Bronchial epithelial cell (primary cell): Measurements from ENCODE around the gene APOBEC4. TPM values are rescaled to one million over a fixed set of nuclear protein-coding genes. Genes with fewer than 3 reads are reported as not detected.
"Not testable (repeated sequence)": the region's sequence is repeated elsewhere in the genome, so short reads cannot be mapped to it uniquely, and the experiment has no call there.

Experiments used
- DNase-seq: peaks from one replicate; pipeline ENCODE4 v3.0.0-alpha.2; 2010; ENCODE audit warnings: low read depth
- FAIRE-seq: peaks from 2 replicates; lab custom pipeline; 2011; peaks lifted over from hg19 to GRCh38; lab: Jason Lieb, UNC
- H3K27me3 ChIP-seq: 2 replicates; pipeline ENCODE4 v1.5.1; 2011; ENCODE audit warnings: low read length; ENCODE audit not compliant: control insufficient read depth, insufficient read depth
- H3K36me3 ChIP-seq: 2 replicates; pipeline ENCODE4 v1.5.1; 2011; ENCODE audit warnings: low read length; ENCODE audit not compliant: control insufficient read depth, insufficient read depth
- H3K4me3 ChIP-seq: 2 replicates; pipeline ENCODE4 v1.5.1; 2011; ENCODE audit warnings: mild to moderate bottlenecking, low read depth, low read length, control low read depth
- CTCF ChIP-seq: IDR thresholded peaks from 2 replicates; pipeline ENCODE4 v1.5.1; 2011; ENCODE audit warnings: mild to moderate bottlenecking, moderate library complexity, low read length, control low read depth, inconsistent platforms; ENCODE audit not compliant: insufficient read depth, severe bottlenecking
- total RNA-seq: library from RNA; depleted of rRNA; stranded (reverse); fragments of >200 nt; gene quantifications from 2 replicates; pipeline ENCODE4 v1.2.1, GENCODE V29; 2014

APOBEC4 gene
- total RNA-seq, 1 donor from 2014 or later = not detected

- DNase-seq (no peak), FAIRE-seq (no peak)
- Histone ChIP-seq H3K4me3 (no peak overlapping the region), H3K27me3 (no peaks in the 10 kb centered on the region), H3K36me3 (no peaks in the 10 kb centered on the region)
- TF ChIP-seq CTCF = no peak
These were observed 35.4 kb upstream of the APOBEC4 start for GRCh38 chr1:183688341-183689060.

- FAIRE-seq (no peak), DNase-seq (no peak)
- no peaks in the 10 kb centered on the region for H3K36me3 ChIP-seq
- no peak for TF ChIP-seq CTCF
- H3K27me3 ChIP-seq = no peaks in the 10 kb centered on the region
- no peak overlapping the region for H3K4me3 ChIP-seq
These were observed 34.6 kb upstream of the APOBEC4 start for GRCh38 chr1:183687546-183688304.

GRCh38 chr1:183686229-183686628 lies 33.1 kb upstream of the APOBEC4 start:
- no peak for DNase-seq
- Histone ChIP-seq H3K4me3 (no peak overlapping the region), H3K27me3 (no peaks in the 10 kb centered on the region), H3K36me3 (no peaks in the 10 kb centered on the region)
- no peak for FAIRE-seq
- TF ChIP-seq CTCF = no peak

- peak; percentile 55 for DNase-seq
- no peak for FAIRE-seq
- TF ChIP-seq CTCF = peak; percentile 50
- H3K27me3 ChIP-seq = no peaks in the 10 kb centered on the region
- no peak overlapping the region for H3K4me3 ChIP-seq
- no peaks in the 10 kb centered on the region for H3K36me3 ChIP-seq
These were observed 32.1 kb upstream of the APOBEC4 start for GRCh38 chr1:183685112-183685713.

- H3K36me3 ChIP-seq, H3K4me3 ChIP-seq, FAIRE-seq, H3K27me3 ChIP-seq, DNase-seq: not testable (repeated sequence)
These were observed 26.2 kb upstream of the APOBEC4 start for GRCh38 chr1:183679363-183679762.

- no peak for FAIRE-seq
- no peak for TF ChIP-seq CTCF
These were observed 25.7 kb upstream of the APOBEC4 start for GRCh38 chr1:183678819-183679218.

More at GRCh38 chr1:183678819-183679218, 25.7 kb upstream of the APOBEC4 start:
- Histone ChIP-seq H3K4me3 (no peak overlapping the region), H3K27me3 (peaks cover 2% of the 10 kb centered on the region), H3K36me3 (no peaks in the 10 kb centered on the region)
- no peak for DNase-seq
